Fibroblast of lung (primary cell): ENCODE data around the gene IGFL4. TPM values are rescaled to one million over a fixed set of nuclear protein-coding genes. Genes with fewer than 3 reads are reported as not detected.

Experiments
- DNase-seq, 2 donors: peaks; one replicate each; pipeline versions ENCODE4 v3.0.0 to v3.0.0-alpha.2; 2010; ENCODE audit warnings: low read depth in 2 of 2
- H2AFZ ChIP-seq: 2 replicates; pipeline ENCODE4 v1.5.1; 2012; ENCODE audit warnings: low read length, control low read depth, inconsistent platforms
- H3K27ac ChIP-seq: 2 replicates; pipeline ENCODE4 v1.5.1; 2011; ENCODE audit warnings: low read length, control low read depth; ENCODE audit not compliant: insufficient read depth
- H3K27me3 ChIP-seq: 2 replicates; pipeline ENCODE4 v1.5.1; 2011; ENCODE audit warnings: mild to moderate bottlenecking, low read length; ENCODE audit not compliant: control insufficient read depth, insufficient read depth
- H3K36me3 ChIP-seq: 2 replicates; pipeline ENCODE4 v1.5.1; 2011; ENCODE audit warnings: low read length; ENCODE audit not compliant: control insufficient read depth, insufficient read depth
- H3K4me1 ChIP-seq: 2 replicates; pipeline ENCODE4 v1.5.1; 2011; ENCODE audit warnings: low read length; ENCODE audit not compliant: control insufficient read depth, insufficient read depth; ENCODE audit errors: extremely low read depth
- H3K4me2 ChIP-seq: 2 replicates; pipeline ENCODE4 v1.5.1; 2011; ENCODE audit warnings: low read length, control low read depth; ENCODE audit not compliant: insufficient read depth; ENCODE audit errors: extremely low read depth
- H3K4me3 ChIP-seq, 4 experiments: fragments of 200-600 bp in 1 of 4; sonication (generic) in 1 of 4; replicated peaks in 1 of 4; 2 replicates each; pipeline ENCODE4 v1.5.1; 2011 to 2016; ENCODE audit warnings: low read length in 4 of 4, low read depth in 3 of 4, mild to moderate bottlenecking in 3 of 4, control low read depth in 2 of 4, inconsistent platforms in 1 of 4, mixed read lengths in 1 of 4; ENCODE audit not compliant: insufficient read depth in 1 of 4; ENCODE audit errors: control extremely low read depth in 1 of 4
- H3K79me2 ChIP-seq: 2 replicates; pipeline ENCODE4 v1.5.1; 2012; ENCODE audit warnings: mild to moderate bottlenecking, low read length, inconsistent platforms; ENCODE audit not compliant: control insufficient read depth, insufficient read depth
- H3K9ac ChIP-seq: 2 replicates; pipeline ENCODE4 v1.5.1; 2011; ENCODE audit warnings: mild to moderate bottlenecking, low read length, control low read depth; ENCODE audit not compliant: insufficient read depth
- H3K9me3 ChIP-seq: 2 replicates; pipeline ENCODE4 v1.5.1; 2012; ENCODE audit warnings: low read depth, low read length; ENCODE audit not compliant: control insufficient read depth, insufficient read depth
- H4K20me1 ChIP-seq: 2 replicates; pipeline ENCODE4 v1.5.1; 2011; ENCODE audit warnings: low read length; ENCODE audit not compliant: control insufficient read depth, insufficient read depth; ENCODE audit errors: extremely low read depth
- CTCF ChIP-seq, 2 donors: IDR thresholded peaks in 1 of 2; conservative IDR thresholded peaks in 1 of 2; 1 replicate in 1 of 2; 2 replicates in 1 of 2; pipeline ENCODE4 v1.5.1; 2011 to 2012; ENCODE audit warnings: low read length in 2 of 2, control low read depth in 1 of 2, inconsistent platforms in 1 of 2, low read depth in 1 of 2, mild to moderate bottlenecking in 1 of 2
- EZH2 ChIP-seq: IDR thresholded peaks from 2 replicates; pipeline ENCODE4 v1.5.1; 2012; ENCODE audit warnings: low read length, control low read depth, mild to moderate bottlenecking; ENCODE audit errors: missing control alignments
- polyA plus RNA-seq, 2 donors: library from polyadenylated mRNA; depleted of rRNA in 1 of 2; stranded (reverse) in 1 of 2; unstranded in 1 of 2; fragments of >200 nt; gene quantifications; 2 replicates each; pipeline ENCODE4 v1.2.1, GENCODE V29; 2011 to 2012; ENCODE audit warnings: missing spikeins in 1 of 2
- total RNA-seq: library from RNA; depleted of rRNA; stranded (reverse); fragments of >200 nt; gene quantifications from 2 replicates; pipeline ENCODE4 v1.2.1, GENCODE V29; 2014

The IGFL4 gene
- total and polyA plus RNA-seq, 2 donors (not counting 1 experiment from before 2014, with no cell fraction given) = not detected

- Histone ChIP-seq H3K9me3 (no peaks in the 10 kb centered on the region), H3K4me1 (no peaks in the 10 kb centered on the region), H3K36me3 (no peaks in the 10 kb centered on the region), H3K79me2 (no peaks in the 10 kb centered on the region), H3K9ac (no peak overlapping the region), H4K20me1 (no peaks in the 10 kb centered on the region), H3K4me3 (no peak overlapping the region), H3K27me3 (no peaks in the 10 kb centered on the region), H2AFZ (no peak overlapping the region), H3K27ac (no peak overlapping the region), H3K4me2 (no peak overlapping the region)
- no peak for DNase-seq
- no peak for TF ChIP-seq EZH2
- TF ChIP-seq CTCF (conservative IDR thresholded peaks at IDR 0.05 in 1 of 2, IDR thresholded peaks at IDR 0.05 in 1 of 2; ENCODE audit: low read depth in 1 of 2, low read length in 2 of 2) = no peak
Measured at GRCh38 chr19:46002678-46003275, 38.0 kb downstream of the IGFL4 start.

- H3K4me2 ChIP-seq = peak overlapping the region; percentile 51
Measured at GRCh38 chr19:46000491-46001246, 40.1 kb downstream of the IGFL4 start.

More at GRCh38 chr19:46000491-46001246, 40.1 kb downstream of the IGFL4 start:
- Histone ChIP-seq H3K9ac (no peak overlapping the region), H3K4me1 (no peaks in the 10 kb centered on the region), H3K27me3 (no peaks in the 10 kb centered on the region), H2AFZ (no peak overlapping the region), H4K20me1 (no peaks in the 10 kb centered on the region), H3K36me3 (peaks cover 3% of the 10 kb centered on the region), H3K27ac (no peak overlapping the region), H3K9me3 (no peaks in the 10 kb centered on the region), H3K79me2 (no peaks in the 10 kb centered on the region), H3K4me3 (peak overlapping the region in 1 of 4 experiments; percentile 20)
- TF ChIP-seq CTCF (conservative IDR thresholded peaks at IDR 0.05 in 1 of 2, IDR thresholded peaks at IDR 0.05 in 1 of 2; ENCODE audit: low read depth in 1 of 2, low read length in 2 of 2) (no peak), EZH2 (no peak)
- no peak for DNase-seq
